ENCODE data around the gene SP140.
"Not testable (repeated sequence)": the region's sequence is repeated elsewhere in the genome, so short reads cannot be mapped to it uniquely, and the experiment has no call there.

GRCh38 chr2:230343041-230343624, 117.6 kb downstream of the SP140 start:
- TF ChIP-seq CTCF (IDR thresholded peaks at IDR 0.05; ENCODE audit: low read length); EZH2 (optimal IDR thresholded peaks at IDR 0.05; ENCODE audit: low read depth, low read length): not testable (repeated sequence)
